ENCODE results near the gene ERAL1. TPM values are rescaled to one million over a fixed set of nuclear protein-coding genes. Genes with fewer than 3 reads are reported as not detected.
A peak's percentile ranks its signal among the peaks of the same experiment; 100 is the strongest.

The ERAL1 gene
- total RNA-seq, 1 donor from 2014 or later = 64.4 TPM

DNA sequence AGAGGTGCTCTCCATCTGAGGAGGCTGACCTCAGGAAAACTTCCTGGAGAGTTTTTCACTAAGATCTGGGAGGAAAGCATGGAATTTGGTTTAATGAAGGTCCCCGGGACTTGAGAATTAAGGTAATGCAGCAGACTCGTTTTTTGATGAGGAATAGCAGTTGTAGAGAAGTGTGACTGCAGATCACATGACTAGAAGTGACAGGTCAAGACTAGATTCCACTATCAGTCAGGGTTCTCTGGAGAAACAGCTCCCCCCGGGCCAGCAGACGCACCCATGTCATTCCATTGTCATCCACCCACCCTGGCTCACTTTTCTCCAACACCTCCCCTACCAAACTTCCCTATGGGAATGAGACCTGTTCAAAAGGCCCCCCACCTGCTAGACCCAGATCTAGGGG, 50.0 kb downstream of the ERAL1 start:
- H3K36me3 Mint-ChIP-seq (ENCODE audit: low read depth) = peaks cover 15% of the 10 kb centered on the region
- no peaks in the 10 kb centered on the region for H3K9me3 Mint-ChIP-seq
- DNase-seq (ENCODE audit: low read depth, low spot score) = no peak
- TF ChIP-seq, protein P1, sequence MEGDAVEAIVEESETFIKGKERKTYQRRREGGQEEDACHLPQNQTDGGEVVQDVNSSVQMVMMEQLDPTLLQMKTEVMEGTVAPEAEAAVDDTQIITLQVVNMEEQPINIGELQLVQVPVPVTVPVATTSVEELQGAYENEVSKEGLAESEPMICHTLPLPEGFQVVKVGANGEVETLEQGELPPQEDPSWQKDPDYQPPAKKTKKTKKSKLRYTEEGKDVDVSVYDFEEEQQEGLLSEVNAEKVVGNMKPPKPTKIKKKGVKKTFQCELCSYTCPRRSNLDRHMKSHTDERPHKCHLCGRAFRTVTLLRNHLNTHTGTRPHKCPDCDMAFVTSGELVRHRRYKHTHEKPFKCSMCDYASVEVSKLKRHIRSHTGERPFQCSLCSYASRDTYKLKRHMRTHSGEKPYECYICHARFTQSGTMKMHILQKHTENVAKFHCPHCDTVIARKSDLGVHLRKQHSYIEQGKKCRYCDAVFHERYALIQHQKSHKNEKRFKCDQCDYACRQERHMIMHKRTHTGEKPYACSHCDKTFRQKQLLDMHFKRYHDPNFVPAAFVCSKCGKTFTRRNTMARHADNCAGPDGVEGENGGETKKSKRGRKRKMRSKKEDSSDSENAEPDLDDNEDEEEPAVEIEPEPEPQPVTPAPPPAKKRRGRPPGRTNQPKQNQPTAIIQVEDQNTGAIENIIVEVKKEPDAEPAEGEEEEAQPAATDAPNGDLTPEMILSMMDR (conservative IDR thresholded peaks at IDR 0.05) = no peak
- H3K4me3 Mint-ChIP-seq = peak overlapping the region; percentile 58
- no peaks in the 10 kb centered on the region for H3K27me3 Mint-ChIP-seq (ENCODE audit: low read depth)
- H3K27ac Mint-ChIP-seq (ENCODE audit: unreplicated experiment) = no peak overlapping the region
- peaks cover 32% of the 10 kb centered on the region for H3K4me1 Mint-ChIP-seq

DNA sequence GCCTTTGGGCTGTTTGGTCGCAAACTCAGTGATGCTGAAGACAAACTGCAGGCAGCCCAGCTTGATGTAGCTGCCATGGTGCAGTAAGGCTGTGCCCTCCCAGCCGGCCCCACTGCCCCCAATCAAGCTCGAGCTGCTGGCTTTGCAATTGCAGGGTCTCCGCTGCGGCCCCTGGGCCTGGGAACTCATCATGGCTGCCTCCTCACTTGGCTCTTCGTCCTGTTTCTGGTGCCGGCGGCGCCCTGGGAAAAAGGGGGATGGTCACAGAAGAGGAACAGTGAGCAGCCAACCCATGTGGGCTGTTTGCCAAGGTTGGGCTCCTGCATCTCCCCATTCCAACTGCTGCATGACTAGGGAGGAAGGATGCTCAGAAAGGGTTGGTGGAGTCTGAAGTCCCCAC, 51.5 kb downstream of the ERAL1 start:
- TF ChIP-seq, protein P1 (conservative IDR thresholded peaks at IDR 0.05) = no peak
- H3K36me3 Mint-ChIP-seq (ENCODE audit: low read depth) = peaks cover 17% of the 10 kb centered on the region
- H3K9me3 Mint-ChIP-seq = no peaks in the 10 kb centered on the region
- H3K4me3 Mint-ChIP-seq = no peak overlapping the region
- H3K27ac Mint-ChIP-seq (ENCODE audit: unreplicated experiment) = peak overlapping the region; percentile 83
- H3K4me1 Mint-ChIP-seq = peaks cover 27% of the 10 kb centered on the region
- DNase-seq (ENCODE audit: low read depth, low spot score) = no peak
- no peaks in the 10 kb centered on the region for H3K27me3 Mint-ChIP-seq (ENCODE audit: low read depth)

DNA sequence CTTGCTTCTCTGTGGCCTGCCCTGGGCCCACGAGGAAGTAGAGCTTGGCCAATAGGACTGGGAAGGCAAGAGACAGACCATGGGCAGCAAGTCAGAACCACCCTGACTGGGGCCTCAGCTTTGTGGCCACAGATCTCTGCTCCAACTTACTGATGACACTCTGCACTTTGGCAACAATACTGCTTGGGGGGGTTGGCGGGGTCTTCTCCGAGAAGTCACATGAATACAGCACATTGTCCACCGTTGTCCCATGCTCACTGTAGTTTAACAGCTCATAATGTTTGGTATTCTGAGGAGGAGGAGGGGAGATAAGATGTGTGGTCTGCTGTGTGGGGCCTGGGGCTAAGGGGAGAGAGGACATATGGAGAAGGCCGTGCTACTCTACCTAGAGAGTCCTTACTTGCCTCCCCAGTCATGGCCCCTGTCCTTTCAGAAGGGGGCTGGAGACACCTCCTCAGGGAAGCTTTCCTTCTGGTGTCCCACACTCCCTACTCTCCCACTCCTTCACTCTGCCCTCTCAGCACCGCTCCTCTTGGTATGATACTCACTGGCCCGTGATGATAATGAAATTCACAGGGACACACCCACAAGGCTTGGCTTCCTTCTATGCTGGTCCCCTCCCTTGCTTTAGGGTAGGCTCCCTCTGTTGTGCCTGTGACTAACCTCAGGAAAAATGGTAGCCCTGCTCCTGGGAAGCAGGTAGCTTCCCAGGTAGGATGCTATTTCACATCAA, 52.1 kb downstream of the ERAL1 start:
- no peaks in the 10 kb centered on the region for H3K9me3 Mint-ChIP-seq
- TF ChIP-seq, protein P1 (conservative IDR thresholded peaks at IDR 0.05) = no peak
- no peaks in the 10 kb centered on the region for H3K27me3 Mint-ChIP-seq (ENCODE audit: low read depth)
- H3K36me3 Mint-ChIP-seq (ENCODE audit: low read depth) = peaks cover 18% of the 10 kb centered on the region
- peak overlapping the region; percentile 75 for H3K4me3 Mint-ChIP-seq
- DNase-seq (ENCODE audit: low read depth, low spot score) = no peak
- H3K4me1 Mint-ChIP-seq = peaks cover 22% of the 10 kb centered on the region
- peak overlapping the region; percentile 83 for H3K27ac Mint-ChIP-seq (ENCODE audit: unreplicated experiment)

DNA sequence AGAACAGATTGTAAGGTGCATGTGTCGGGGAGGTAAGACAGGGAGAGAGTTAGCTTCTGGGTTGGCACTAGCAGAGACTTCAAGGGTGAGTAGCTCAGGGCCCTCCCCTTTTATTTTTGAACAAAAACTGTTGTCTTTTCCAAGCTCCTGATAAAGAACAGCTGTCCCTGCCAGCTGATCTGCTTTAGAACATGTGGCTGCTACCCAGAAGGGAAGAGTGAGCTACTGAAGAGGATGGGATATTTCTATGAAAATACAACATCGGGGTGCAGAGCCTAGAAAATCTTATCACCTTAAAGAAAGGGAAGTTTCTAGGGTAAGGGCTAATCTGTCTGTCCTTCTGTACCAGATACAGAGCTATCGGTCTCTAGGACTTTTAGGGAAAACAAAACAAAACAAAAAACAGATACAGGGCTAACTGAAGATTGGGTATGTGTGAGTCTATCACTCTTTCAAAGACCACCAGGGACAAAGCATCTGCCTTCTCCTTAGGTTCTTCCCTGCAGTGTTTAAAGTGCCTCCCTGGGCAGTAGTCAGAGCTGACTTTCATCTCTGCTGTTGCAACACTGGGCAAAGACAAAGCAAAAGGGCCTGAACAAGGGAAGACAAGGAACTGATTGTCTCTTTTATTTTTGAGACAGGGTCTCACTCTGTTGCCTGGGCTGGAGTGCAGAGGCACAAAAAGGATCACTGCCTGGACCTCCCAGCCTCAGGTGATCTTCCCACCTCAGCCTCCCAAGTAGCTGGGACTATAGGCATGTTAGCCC, 53.1 kb downstream of the ERAL1 start:
- Mint-ChIP-seq H3K27me3 (ENCODE audit: low read depth) (no peaks in the 10 kb centered on the region), H3K4me1 (peaks cover 17% of the 10 kb centered on the region), H3K36me3 (ENCODE audit: low read depth) (peaks cover 16% of the 10 kb centered on the region), H3K27ac (ENCODE audit: unreplicated experiment) (no peak overlapping the region), H3K4me3 (no peak overlapping the region), H3K9me3 (no peaks in the 10 kb centered on the region)
- no peak for DNase-seq (ENCODE audit: low read depth, low spot score)
- TF ChIP-seq, protein P1 (conservative IDR thresholded peaks at IDR 0.05) = no peak

DNA sequence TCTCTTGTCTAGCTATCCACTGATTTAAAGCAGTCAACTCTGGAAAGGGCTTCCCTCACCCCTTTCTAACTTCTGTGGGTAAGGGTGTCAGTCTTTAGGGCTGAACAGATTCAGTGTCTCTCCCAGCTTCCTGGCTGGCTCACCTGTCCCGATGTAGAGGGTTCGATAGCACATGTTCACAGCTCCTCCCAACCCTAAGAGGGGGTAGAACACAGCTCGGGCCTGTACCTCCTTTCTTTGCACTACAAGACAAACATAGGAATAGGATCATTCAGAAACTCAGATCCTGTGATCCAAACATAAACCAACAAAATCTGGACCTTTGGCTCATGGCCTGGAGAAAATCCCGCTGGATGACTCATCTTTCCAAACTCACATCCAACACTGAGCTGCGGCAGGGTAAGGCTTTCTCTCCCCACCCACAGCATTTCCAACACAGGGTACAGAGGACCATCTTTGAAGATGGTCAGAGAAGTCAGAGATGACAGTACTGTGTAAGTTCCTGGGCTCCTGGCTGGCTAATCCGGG, 53.9 kb downstream of the ERAL1 start:
- TF ChIP-seq, protein P1 (conservative IDR thresholded peaks at IDR 0.05) = no peak
- Mint-ChIP-seq H3K4me1 (peaks cover 13% of the 10 kb centered on the region), H3K9me3 (no peaks in the 10 kb centered on the region), H3K27me3 (ENCODE audit: low read depth) (no peaks in the 10 kb centered on the region), H3K4me3 (no peak overlapping the region), H3K27ac (ENCODE audit: unreplicated experiment) (no peak overlapping the region), H3K36me3 (ENCODE audit: low read depth) (peaks cover 18% of the 10 kb centered on the region)
- DNase-seq (ENCODE audit: low read depth, low spot score) = no peak

Data from neural crest cell (in vitro differentiated cells).